ENCODE results near the gene SOCS2. TPM values are rescaled to one million over a fixed set of nuclear protein-coding genes. Genes with fewer than 3 reads are reported as not detected.

SOCS2 gene
- total RNA-seq, 1 donor from 2014 or later = 30.1 TPM

Other genes with a start within 250 kb of the SOCS2 start
- 121 TPM for gene NUDT4, start 194.8 kb upstream of the SOCS2 start, total RNA-seq
- 31.2 TPM for gene UBE2N, start 130.7 kb upstream of the SOCS2 start, total RNA-seq
- 58.8 TPM for gene MRPL42, start 105.2 kb upstream of the SOCS2 start, total RNA-seq
- gene CRADD, start 104.7 kb downstream of the SOCS2 start, total RNA-seq = 39.5 TPM

Data from tongue (tissue), 1 donor.